Duodenal mucosa (tissue), 2 donors: ENCODE results near the gene NIM1K.

ENCODE experiments used
- H3K27ac ChIP-seq: one replicate; pipeline ENCODE4 v1.7.0; 2013; ENCODE audit warnings: low read depth, low read length
- H3K27me3 ChIP-seq, 2 donors: one replicate each; pipeline ENCODE4 v1.7.0; 2013; ENCODE audit warnings: low read length in 2 of 2, control low read depth in 1 of 2; ENCODE audit not compliant: insufficient read depth in 2 of 2, control insufficient read depth in 1 of 2
- H3K36me3 ChIP-seq, 2 donors: one replicate each; pipeline ENCODE4 v1.7.0; 2013; ENCODE audit warnings: low read length in 2 of 2, control low read depth in 1 of 2; ENCODE audit not compliant: insufficient read depth in 2 of 2, control insufficient read depth in 1 of 2
- H3K4me1 ChIP-seq, 2 donors: one replicate each; pipeline ENCODE4 v1.7.0; 2013; ENCODE audit warnings: low read length in 2 of 2, control low read depth in 1 of 2; ENCODE audit not compliant: insufficient read depth in 2 of 2, control insufficient read depth in 1 of 2
- H3K4me3 ChIP-seq, 2 donors: one replicate each; pipeline ENCODE4 v1.7.0; 2013; ENCODE audit warnings: low read length in 2 of 2, low read depth in 1 of 2
- H3K9ac ChIP-seq, 2 donors: one replicate each; pipeline ENCODE4 v1.7.0; 2013; ENCODE audit warnings: low read length in 2 of 2, low read depth in 1 of 2
- H3K9me3 ChIP-seq, 2 donors: one replicate each; pipeline ENCODE4 v1.7.0; 2013; ENCODE audit warnings: low read length in 2 of 2, control low read depth in 1 of 2; ENCODE audit not compliant: control insufficient read depth in 1 of 2

NIM1K gene

GRCh38 chr5:43219120-43219519 is 27.1 kb downstream of the NIM1K start:
- Histone ChIP-seq H3K27ac (no peak overlapping the region), H3K4me1 (no peaks in the 10 kb centered on the region), H3K9ac (no peak overlapping the region), H3K4me3 (no peak overlapping the region), H3K9me3 (no peaks in the 10 kb centered on the region), H3K36me3 (no peaks in the 10 kb centered on the region), H3K27me3 (no peaks in the 10 kb centered on the region)

- no peak overlapping the region for H3K9ac ChIP-seq
- H3K4me1 ChIP-seq, result no peaks in the 10 kb centered on the region
- no peaks in the 10 kb centered on the region for H3K27me3 ChIP-seq
- no peaks in the 10 kb centered on the region for H3K36me3 ChIP-seq
- H3K27ac ChIP-seq, result no peak overlapping the region
- no peak overlapping the region for H3K4me3 ChIP-seq
- H3K9me3 ChIP-seq, result no peaks in the 10 kb centered on the region
These were observed 29.5 kb downstream of the NIM1K start for GRCh38 chr5:43221502-43221901.

GRCh38 chr5:43225649-43226245 is 33.7 kb downstream of the NIM1K start:
- Histone ChIP-seq H3K4me1 (no peaks in the 10 kb centered on the region), H3K9me3 (no peaks in the 10 kb centered on the region), H3K36me3 (no peaks in the 10 kb centered on the region), H3K27me3 (no peaks in the 10 kb centered on the region), H3K9ac (no peak overlapping the region), H3K4me3 (no peak overlapping the region), H3K27ac (no peak overlapping the region)

- Histone ChIP-seq H3K36me3 (no peaks in the 10 kb centered on the region), H3K27me3 (no peaks in the 10 kb centered on the region), H3K9me3 (no peaks in the 10 kb centered on the region), H3K27ac (no peak overlapping the region), H3K4me1 (no peaks in the 10 kb centered on the region), H3K4me3 (no peak overlapping the region), H3K9ac (no peak overlapping the region)
These were observed 35.6 kb downstream of the NIM1K start for GRCh38 chr5:43227655-43228054.

GRCh38 chr5:43230707-43231106 is 38.7 kb downstream of the NIM1K start:
- Histone ChIP-seq H3K4me1 (no peaks in the 10 kb centered on the region), H3K27ac (no peak overlapping the region), H3K4me3 (no peak overlapping the region), H3K36me3 (no peaks in the 10 kb centered on the region), H3K9me3 (no peaks in the 10 kb centered on the region), H3K27me3 (no peaks in the 10 kb centered on the region), H3K9ac (no peak overlapping the region)

- no peaks in the 10 kb centered on the region for H3K9me3 ChIP-seq
- H3K9ac ChIP-seq, result no peak overlapping the region
- H3K27me3 ChIP-seq, result no peaks in the 10 kb centered on the region
- H3K27ac ChIP-seq, result no peak overlapping the region
- no peaks in the 10 kb centered on the region for H3K36me3 ChIP-seq
- no peaks in the 10 kb centered on the region for H3K4me1 ChIP-seq
- H3K4me3 ChIP-seq, result no peak overlapping the region
These were observed 40.0 kb downstream of the NIM1K start for GRCh38 chr5:43231977-43232376.

GRCh38 chr5:43232943-43233833 is 41.2 kb downstream of the NIM1K start:
- Histone ChIP-seq H3K4me3 (no peak overlapping the region), H3K27me3 (no peaks in the 10 kb centered on the region), H3K4me1 (no peaks in the 10 kb centered on the region), H3K9ac (no peak overlapping the region), H3K9me3 (no peaks in the 10 kb centered on the region), H3K36me3 (no peaks in the 10 kb centered on the region), H3K27ac (no peak overlapping the region)

GRCh38 chr5:43233946-43234345 is 41.9 kb downstream of the NIM1K start:
- H3K27ac ChIP-seq, result no peak overlapping the region
- no peaks in the 10 kb centered on the region for H3K27me3 ChIP-seq
- no peak overlapping the region for H3K9ac ChIP-seq
- H3K4me1 ChIP-seq, result no peaks in the 10 kb centered on the region
- H3K36me3 ChIP-seq, result no peaks in the 10 kb centered on the region
- H3K4me3 ChIP-seq, result no peak overlapping the region
- H3K9me3 ChIP-seq, result no peaks in the 10 kb centered on the region

- Histone ChIP-seq H3K4me3 (no peak overlapping the region), H3K9ac (no peak overlapping the region), H3K9me3 (no peaks in the 10 kb centered on the region), H3K27ac (no peak overlapping the region), H3K4me1 (no peaks in the 10 kb centered on the region), H3K27me3 (no peaks in the 10 kb centered on the region), H3K36me3 (no peaks in the 10 kb centered on the region)
These were observed 44.8 kb downstream of the NIM1K start for GRCh38 chr5:43236653-43237355.

GRCh38 chr5:43242196-43242595 is 50.2 kb downstream of the NIM1K start:
- Histone ChIP-seq H3K9me3 (no peaks in the 10 kb centered on the region), H3K27ac (no peak overlapping the region), H3K36me3 (no peaks in the 10 kb centered on the region), H3K4me3 (no peak overlapping the region), H3K4me1 (no peaks in the 10 kb centered on the region), H3K9ac (no peak overlapping the region), H3K27me3 (peaks cover 3 to 5% of the 10 kb centered on the region in 2 donors)
